ENCODE results near the gene STMN3.

DNA sequence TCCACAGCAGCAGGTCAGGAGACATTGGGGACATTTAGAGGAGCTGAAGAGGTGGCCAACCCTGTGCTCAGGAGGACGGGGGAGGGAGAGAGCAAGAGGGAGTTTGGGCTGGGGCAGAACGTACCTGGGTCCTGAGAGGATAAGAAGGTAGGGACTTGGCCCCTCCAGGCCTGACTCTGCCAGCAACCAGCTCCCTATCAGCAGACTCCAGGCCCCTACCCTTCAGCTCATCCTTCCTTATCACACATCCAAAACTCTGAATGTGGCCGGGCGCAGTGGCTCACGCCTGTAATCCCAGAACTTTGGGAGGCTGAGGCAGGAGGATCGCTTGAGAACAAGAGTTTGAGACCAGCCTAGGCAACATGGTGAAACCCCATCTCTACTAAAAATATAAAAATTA lies 5.0 kb downstream of the STMN3 start:
- TF ChIP-seq, protein P1, sequence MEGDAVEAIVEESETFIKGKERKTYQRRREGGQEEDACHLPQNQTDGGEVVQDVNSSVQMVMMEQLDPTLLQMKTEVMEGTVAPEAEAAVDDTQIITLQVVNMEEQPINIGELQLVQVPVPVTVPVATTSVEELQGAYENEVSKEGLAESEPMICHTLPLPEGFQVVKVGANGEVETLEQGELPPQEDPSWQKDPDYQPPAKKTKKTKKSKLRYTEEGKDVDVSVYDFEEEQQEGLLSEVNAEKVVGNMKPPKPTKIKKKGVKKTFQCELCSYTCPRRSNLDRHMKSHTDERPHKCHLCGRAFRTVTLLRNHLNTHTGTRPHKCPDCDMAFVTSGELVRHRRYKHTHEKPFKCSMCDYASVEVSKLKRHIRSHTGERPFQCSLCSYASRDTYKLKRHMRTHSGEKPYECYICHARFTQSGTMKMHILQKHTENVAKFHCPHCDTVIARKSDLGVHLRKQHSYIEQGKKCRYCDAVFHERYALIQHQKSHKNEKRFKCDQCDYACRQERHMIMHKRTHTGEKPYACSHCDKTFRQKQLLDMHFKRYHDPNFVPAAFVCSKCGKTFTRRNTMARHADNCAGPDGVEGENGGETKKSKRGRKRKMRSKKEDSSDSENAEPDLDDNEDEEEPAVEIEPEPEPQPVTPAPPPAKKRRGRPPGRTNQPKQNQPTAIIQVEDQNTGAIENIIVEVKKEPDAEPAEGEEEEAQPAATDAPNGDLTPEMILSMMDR (conservative IDR thresholded peaks at IDR 0.05) = no peak
- TF ChIP-seq ZFX (IDR thresholded peaks at IDR 0.05) = no peak
